ENCODE results near the gene OTOP3.
A peak's percentile ranks its signal among the peaks of the same experiment; 100 is the strongest.

OTOP3 gene

GRCh38 chr17:74956093-74956492, 20.4 kb downstream of the OTOP3 start:
- FAIRE-seq (no peak), DNase-seq (ENCODE audit: insufficient read length, low spot score) (no peak)
- TF ChIP-seq PAX5 (IDR thresholded peaks at IDR 0.05; ENCODE audit: insufficient read depth, low read length, severe bottlenecking) (no peak), POLR2AphosphoS5 (IDR thresholded peaks at IDR 0.05; ENCODE audit: low read depth, low read length) (no peak), TAF1 (IDR thresholded peaks at IDR 0.05; ENCODE audit: low read depth, low read length) (no peak), POU2F2 (IDR thresholded peaks at IDR 0.05; ENCODE audit: low read depth, low read length) (no peak), SPI1 (IDR thresholded peaks at IDR 0.05; ENCODE audit: low read depth, low read length) (no peak), POLR2A (IDR thresholded peaks at IDR 0.05; ENCODE audit: low read depth, low read length) (no peak)

GRCh38 chr17:74957935-74958740, 22.4 kb downstream of the OTOP3 start:
- DNase-seq (ENCODE audit: insufficient read length, low spot score), result peak; percentile 90
- TF ChIP-seq TAF1 (IDR thresholded peaks at IDR 0.05; ENCODE audit: low read depth, low read length) (no peak), SPI1 (IDR thresholded peaks at IDR 0.05; ENCODE audit: low read depth, low read length) (no peak), POLR2AphosphoS5 (IDR thresholded peaks at IDR 0.05; ENCODE audit: low read depth, low read length) (no peak), POU2F2 (IDR thresholded peaks at IDR 0.05; ENCODE audit: low read depth, low read length) (no peak), PAX5 (IDR thresholded peaks at IDR 0.05; ENCODE audit: insufficient read depth, low read length, severe bottlenecking) (no peak), POLR2A (IDR thresholded peaks at IDR 0.05; ENCODE audit: low read depth, low read length) (no peak)
- FAIRE-seq, result peak; percentile 89

- TF ChIP-seq SPI1 (IDR thresholded peaks at IDR 0.05; ENCODE audit: low read depth, low read length), result no peak
- TF ChIP-seq PAX5 (IDR thresholded peaks at IDR 0.05; ENCODE audit: insufficient read depth, low read length, severe bottlenecking), result no peak
- no peak for TF ChIP-seq TAF1 (IDR thresholded peaks at IDR 0.05; ENCODE audit: low read depth, low read length)
- DNase-seq (ENCODE audit: insufficient read length, low spot score) (no peak), FAIRE-seq (peak; percentile 31)
Measured at GRCh38 chr17:74959826-74960515, 24.3 kb downstream of the OTOP3 start.

- no peak for TF ChIP-seq PAX5 (IDR thresholded peaks at IDR 0.05; ENCODE audit: insufficient read depth, low read length, severe bottlenecking)
- no peak for TF ChIP-seq TAF1 (IDR thresholded peaks at IDR 0.05; ENCODE audit: low read depth, low read length)
- no peak for TF ChIP-seq POLR2A (IDR thresholded peaks at IDR 0.05; ENCODE audit: low read depth, low read length)
- no peak for TF ChIP-seq POLR2AphosphoS5 (IDR thresholded peaks at IDR 0.05; ENCODE audit: low read depth, low read length)
- TF ChIP-seq SPI1 (IDR thresholded peaks at IDR 0.05; ENCODE audit: low read depth, low read length), result no peak
- TF ChIP-seq POU2F2 (IDR thresholded peaks at IDR 0.05; ENCODE audit: low read depth, low read length), result no peak
- peak; percentile 63 for DNase-seq (ENCODE audit: insufficient read length, low spot score)
- peak; percentile 94 for FAIRE-seq
Measured at GRCh38 chr17:74960570-74961342, 25.1 kb downstream of the OTOP3 start.

GRCh38 chr17:74961657-74962350, 26.1 kb downstream of the OTOP3 start:
- FAIRE-seq (peak; percentile 84), DNase-seq (ENCODE audit: insufficient read length, low spot score) (peak; percentile 87)
- no peak for TF ChIP-seq POU2F2 (IDR thresholded peaks at IDR 0.05; ENCODE audit: low read depth, low read length)
- no peak for TF ChIP-seq TAF1 (IDR thresholded peaks at IDR 0.05; ENCODE audit: low read depth, low read length)
- no peak for TF ChIP-seq PAX5 (IDR thresholded peaks at IDR 0.05; ENCODE audit: insufficient read depth, low read length, severe bottlenecking)
- no peak for TF ChIP-seq POLR2A (IDR thresholded peaks at IDR 0.05; ENCODE audit: low read depth, low read length)
- no peak for TF ChIP-seq SPI1 (IDR thresholded peaks at IDR 0.05; ENCODE audit: low read depth, low read length)
- TF ChIP-seq POLR2AphosphoS5 (IDR thresholded peaks at IDR 0.05; ENCODE audit: low read depth, low read length), result no peak

- DNase-seq (ENCODE audit: insufficient read length, low spot score), result no peak
- no peak for FAIRE-seq
- no peak for TF ChIP-seq POLR2AphosphoS5 (IDR thresholded peaks at IDR 0.05; ENCODE audit: low read depth, low read length)
- TF ChIP-seq POLR2A (IDR thresholded peaks at IDR 0.05; ENCODE audit: low read depth, low read length), result no peak
- no peak for TF ChIP-seq PAX5 (IDR thresholded peaks at IDR 0.05; ENCODE audit: insufficient read depth, low read length, severe bottlenecking)
- TF ChIP-seq SPI1 (IDR thresholded peaks at IDR 0.05; ENCODE audit: low read depth, low read length), result no peak
- TF ChIP-seq POU2F2 (IDR thresholded peaks at IDR 0.05; ENCODE audit: low read depth, low read length), result no peak
- no peak for TF ChIP-seq TAF1 (IDR thresholded peaks at IDR 0.05; ENCODE audit: low read depth, low read length)
Measured at GRCh38 chr17:74962622-74963394, 27.1 kb downstream of the OTOP3 start.

GRCh38 chr17:74963656-74964055, 28.0 kb downstream of the OTOP3 start:
- no peak for DNase-seq (ENCODE audit: insufficient read length, low spot score)
- FAIRE-seq, result no peak
- no peak for TF ChIP-seq POLR2A (IDR thresholded peaks at IDR 0.05; ENCODE audit: low read depth, low read length)
- no peak for TF ChIP-seq SPI1 (IDR thresholded peaks at IDR 0.05; ENCODE audit: low read depth, low read length)
- TF ChIP-seq TAF1 (IDR thresholded peaks at IDR 0.05; ENCODE audit: low read depth, low read length), result no peak
- no peak for TF ChIP-seq POU2F2 (IDR thresholded peaks at IDR 0.05; ENCODE audit: low read depth, low read length)
- TF ChIP-seq PAX5 (IDR thresholded peaks at IDR 0.05; ENCODE audit: insufficient read depth, low read length, severe bottlenecking), result no peak
- TF ChIP-seq POLR2AphosphoS5 (IDR thresholded peaks at IDR 0.05; ENCODE audit: low read depth, low read length), result no peak

GRCh38 chr17:74964246-74964761, 28.6 kb downstream of the OTOP3 start:
- FAIRE-seq, result no peak
- DNase-seq (ENCODE audit: insufficient read length, low spot score), result no peak
- TF ChIP-seq TAF1 (IDR thresholded peaks at IDR 0.05; ENCODE audit: low read depth, low read length) (no peak), SPI1 (IDR thresholded peaks at IDR 0.05; ENCODE audit: low read depth, low read length) (no peak), PAX5 (IDR thresholded peaks at IDR 0.05; ENCODE audit: insufficient read depth, low read length, severe bottlenecking) (no peak), POLR2A (IDR thresholded peaks at IDR 0.05; ENCODE audit: low read depth, low read length) (no peak), POU2F2 (IDR thresholded peaks at IDR 0.05; ENCODE audit: low read depth, low read length) (no peak), POLR2AphosphoS5 (IDR thresholded peaks at IDR 0.05; ENCODE audit: low read depth, low read length) (no peak)
